SK-N-SH (cell line): ENCODE measurements around the gene CCND2. TPM values are rescaled to one million over a fixed set of nuclear protein-coding genes. Genes with fewer than 3 reads are reported as not detected.

Experiments
- CTCF ChIA-PET: fragments of 300-600, 350-600 bp; formaldehyde crosslinking; extraction: SDS; loops from one replicate; lab custom pipeline; 2021; lab: Yijun Ruan, JAX
- POLR2A ChIA-PET: fragments of 350-600 bp; sonication (Branson Sonifier 250); formaldehyde crosslinking; extraction: SDS; loops from one replicate; lab custom pipeline; 2020; ENCODE audit warnings: antibody characterized with exemption, inconsistent platforms; lab: Yijun Ruan, JAX
- DNase-seq: peaks from one replicate; pipeline ENCODE4 v3.0.0; 2012
- H2AFZ ChIP-seq: fragments of 200-600 bp; sonication (generic); 2 replicates; pipeline ENCODE4 v1.8.1; 2016; ENCODE audit warnings: antibody characterized with exemption, mild to moderate bottlenecking, low read depth
- H3F3A ChIP-seq: fragments of 200-600 bp; sonication (generic); replicated peaks from 2 replicates; pipeline ENCODE3; 2016; ENCODE audit warnings: antibody characterized with exemption, mild to moderate bottlenecking; ENCODE audit not compliant: insufficient read depth
- H3K27ac ChIP-seq, 2 experiments: fragments of 200-500 bp in 1 of 2; fragments of 200-600 bp in 1 of 2; sonication (Bioruptor generic) in 1 of 2; sonication (generic), shearing (Covaris generic) in 1 of 2; 2 replicates each; pipeline versions ENCODE4 v1.5.1 to v1.6.1; 2014 to 2016; ENCODE audit warnings: low read depth in 2 of 2, inconsistent platforms in 1 of 2, low read length in 1 of 2, mild to moderate bottlenecking in 1 of 2, mixed read lengths in 1 of 2
- H3K27me3 ChIP-seq: fragments of 200-600 bp; sonication (generic), shearing (Covaris generic); 2 replicates; pipeline ENCODE4 v1.6.1; 2016; ENCODE audit warnings: mixed run types; ENCODE audit not compliant: insufficient read depth
- H3K36me3 ChIP-seq, 2 experiments: fragments of 200-500 bp in 1 of 2; fragments of 200-600 bp in 1 of 2; sonication (Bioruptor generic) in 1 of 2; sonication (generic) in 1 of 2; replicated peaks in 1 of 2; 2 replicates each; pipeline versions ENCODE3 to v1.5.1; 2014 to 2016; ENCODE audit warnings: low read length in 1 of 2, mild to moderate bottlenecking in 1 of 2; ENCODE audit not compliant: insufficient read depth in 2 of 2, control insufficient read depth in 1 of 2
- H3K4me1 ChIP-seq, 2 experiments: fragments of 200-500 bp in 1 of 2; fragments of 200-600 bp in 1 of 2; sonication (Bioruptor generic) in 1 of 2; sonication (generic), shearing (Covaris generic) in 1 of 2; 2 replicates each; pipeline versions ENCODE4 v1.5.1 to v1.6.1; 2014 to 2016; ENCODE audit warnings: low read depth in 1 of 2, low read length in 1 of 2, mixed run types in 1 of 2; ENCODE audit not compliant: insufficient read depth in 2 of 2, control insufficient read depth in 1 of 2
- H3K4me2 ChIP-seq: fragments of 200-600 bp; sonication (generic), shearing (Covaris generic); 2 replicates; pipeline ENCODE4 v1.6.1; 2017; ENCODE audit warnings: mixed run types
- H3K4me3 ChIP-seq, 2 experiments: fragments of 200-500 bp in 1 of 2; fragments of 200-600 bp in 1 of 2; sonication (Bioruptor generic) in 1 of 2; sonication (generic), shearing (Covaris generic) in 1 of 2; 2 replicates each; pipeline versions ENCODE4 v1.5.1 to v1.8.1; 2014 to 2016; ENCODE audit warnings: low read depth in 2 of 2, inconsistent platforms in 1 of 2, low read length in 1 of 2, mild to moderate bottlenecking in 1 of 2, mixed read lengths in 1 of 2, moderate library complexity in 1 of 2
- H3K79me2 ChIP-seq: fragments of 200-600 bp; sonication (generic); 2 replicates; pipeline ENCODE4 v1.8.1; 2017; ENCODE audit warnings: mild to moderate bottlenecking; ENCODE audit not compliant: insufficient read depth
- H3K9ac ChIP-seq: fragments of 200-600 bp; sonication (generic); 2 replicates; pipeline ENCODE4 v1.6.1; 2017; ENCODE audit warnings: mixed run types
- H3K9me2 ChIP-seq: fragments of 200-600 bp; sonication (generic); 2 replicates; pipeline ENCODE4 v1.6.1; 2017; ENCODE audit warnings: mixed run types
- H3K9me3 ChIP-seq: fragments of 200-600 bp; sonication (generic); 2 replicates; pipeline ENCODE4 v1.6.1; 2017; ENCODE audit warnings: mixed run types, mild to moderate bottlenecking, moderate library complexity
- H4K20me1 ChIP-seq: fragments of 200-600 bp; sonication (generic); 2 replicates; pipeline ENCODE4 v1.6.1; 2017; ENCODE audit warnings: mild to moderate bottlenecking, mixed run types; ENCODE audit not compliant: insufficient read depth
- CHD2 ChIP-seq: fragments of 150-350 bp; IDR thresholded peaks from 2 replicates; pipeline ENCODE4 v1.6.1; 2018; ENCODE audit warnings: low read length; ENCODE audit not compliant: partially characterized antibody
- FOXJ3 ChIP-seq: sonication (generic); formaldehyde crosslinking; IDR thresholded peaks from 2 replicates; pipeline ENCODE4 v1.5.1; 2020; ENCODE audit warnings: mild to moderate bottlenecking, missing genetic modification reagents
- IRF3 ChIP-seq: fragments of 150-350 bp; IDR thresholded peaks from 2 replicates; pipeline ENCODE4 v1.6.1; 2016; ENCODE audit warnings: mild to moderate bottlenecking, low read depth, low read length
- MAX ChIP-seq: IDR thresholded peaks from 2 replicates; pipeline ENCODE4 v1.4.0; 2012; ENCODE audit warnings: low read depth
- POLR2AphosphoS5 ChIP-seq: IDR thresholded peaks from 2 replicates; pipeline ENCODE4 v1.6.1; 2012; ENCODE audit warnings: low read depth, low read length
- REST ChIP-seq: IDR thresholded peaks from 2 replicates; pipeline ENCODE4 v1.6.1; 2012; ENCODE audit warnings: mild to moderate bottlenecking, low read depth, low read length, moderate library complexity
- SIN3A ChIP-seq: IDR thresholded peaks from 2 replicates; pipeline ENCODE4 v1.6.1; 2012; ENCODE audit warnings: low read depth, mild to moderate bottlenecking, low read length, moderate library complexity, borderline replicate concordance
- SMC3 ChIP-seq: IDR thresholded peaks from 2 replicates; pipeline ENCODE4 v1.6.1; 2012; ENCODE audit warnings: low read depth, low read length, improper control_type of control experiment
- TCF12 ChIP-seq: IDR thresholded peaks from 2 replicates; pipeline ENCODE4 v1.4.0; 2012
- YY1 ChIP-seq: IDR thresholded peaks from 2 replicates; pipeline ENCODE4 v1.4.0; 2012; ENCODE audit warnings: low read depth, mild to moderate bottlenecking
- WGBS: methylation state at CpG from one replicate; pipeline ENCODE4 v1.1.6; 2017; ENCODE audit warnings: low lambda C conversion rate; 5-methylcytosine and 5-hydroxymethylcytosine counted together
- polyA plus RNA-seq, 3 experiments: library from polyadenylated mRNA; depleted of rRNA; stranded (reverse); fragments of >200 nt; gene quantifications; 2 replicates each; pipeline ENCODE4 v1.2.3, GENCODE V29; 2012
- TF ChIP-seq, protein P1 (sequence below): fragments of 150-350 bp; IDR thresholded peaks from 2 replicates; pipeline ENCODE4 v1.6.1; 2017; ENCODE audit warnings: antibody characterized with exemption, low read length, low read depth, borderline replicate concordance
- TF ChIP-seq, protein P2 (sequence below): IDR thresholded peaks from 2 replicates; pipeline ENCODE4; 2012

The CCND2 gene
- polyA plus RNA-seq, 1 of the 3 experiments (the other 2 are of a cell fraction) = not detected

GRCh38 chr12:4281173-4281654, 7.7 kb downstream of the CCND2 start:
- Histone ChIP-seq H3K9ac (no peak overlapping the region), H3K79me2 (no peaks in the 10 kb centered on the region), H3K4me1 (no peaks in the 10 kb centered on the region; a peak in 1 of 4 replicates), H3K9me3 (no peaks in the 10 kb centered on the region), H4K20me1 (no peaks in the 10 kb centered on the region), H3K27me3 (peaks cover 93% of the 10 kb centered on the region), H2AFZ (no peak overlapping the region), H3F3A (peaks cover 4% of the 10 kb centered on the region), H3K9me2 (no peaks in the 10 kb centered on the region), H3K4me2 (no peak overlapping the region), H3K27ac (no peak overlapping the region), H3K4me3 (no peak overlapping the region), H3K36me3 (no peaks in the 10 kb centered on the region)
- 49% methylated on average over 16 of the region's 16 CpGs for WGBS
- POLR2A ChIA-PET = no interaction called here
- DNase-seq = no peak
- no peak for TF ChIP-seq POLR2AphosphoS5
- no peak for TF ChIP-seq FOXJ3 (CRISPR knock-in tag)
- CTCF ChIA-PET = interaction anchor here (1.6 kb wide), 1 partner anchor 26 kb away, joined by 6 read pairs; no protein-coding TSS in a partner anchor

- POLR2A ChIA-PET = no interaction called here
Measured at GRCh38 chr12:4282103-4282891, 8.7 kb downstream of the CCND2 start.

More at GRCh38 chr12:4282103-4282891, 8.7 kb downstream of the CCND2 start:
- Histone ChIP-seq H3K36me3 (no peaks in the 10 kb centered on the region), H3K9me2 (no peaks in the 10 kb centered on the region), H3K27ac (no peak overlapping the region), H3K4me2 (no peak overlapping the region), H3K4me3 (no peak overlapping the region), H3F3A (no peaks in the 10 kb centered on the region), H3K4me1 (no peaks in the 10 kb centered on the region; a peak in 1 of 4 replicates), H3K79me2 (no peaks in the 10 kb centered on the region), H3K9ac (no peak overlapping the region), H3K27me3 (peaks cover 94% of the 10 kb centered on the region), H2AFZ (no peak overlapping the region), H4K20me1 (no peaks in the 10 kb centered on the region), H3K9me3 (no peaks in the 10 kb centered on the region)
- no peak for DNase-seq
- 10% methylated on average over 12 of the region's 16 CpGs for WGBS
- TF ChIP-seq REST (no peak), TCF12 (no peak), IRF3 (no peak), SMC3 (no peak), CHD2 (no peak), SIN3A (no peak), MAX (no peak), YY1 (no peak)
- TF ChIP-seq, protein P1, sequence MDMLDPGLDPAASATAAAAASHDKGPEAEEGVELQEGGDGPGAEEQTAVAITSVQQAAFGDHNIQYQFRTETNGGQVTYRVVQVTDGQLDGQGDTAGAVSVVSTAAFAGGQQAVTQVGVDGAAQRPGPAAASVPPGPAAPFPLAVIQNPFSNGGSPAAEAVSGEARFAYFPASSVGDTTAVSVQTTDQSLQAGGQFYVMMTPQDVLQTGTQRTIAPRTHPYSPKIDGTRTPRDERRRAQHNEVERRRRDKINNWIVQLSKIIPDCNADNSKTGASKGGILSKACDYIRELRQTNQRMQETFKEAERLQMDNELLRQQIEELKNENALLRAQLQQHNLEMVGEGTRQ = no peak
- TF ChIP-seq, protein P2, sequence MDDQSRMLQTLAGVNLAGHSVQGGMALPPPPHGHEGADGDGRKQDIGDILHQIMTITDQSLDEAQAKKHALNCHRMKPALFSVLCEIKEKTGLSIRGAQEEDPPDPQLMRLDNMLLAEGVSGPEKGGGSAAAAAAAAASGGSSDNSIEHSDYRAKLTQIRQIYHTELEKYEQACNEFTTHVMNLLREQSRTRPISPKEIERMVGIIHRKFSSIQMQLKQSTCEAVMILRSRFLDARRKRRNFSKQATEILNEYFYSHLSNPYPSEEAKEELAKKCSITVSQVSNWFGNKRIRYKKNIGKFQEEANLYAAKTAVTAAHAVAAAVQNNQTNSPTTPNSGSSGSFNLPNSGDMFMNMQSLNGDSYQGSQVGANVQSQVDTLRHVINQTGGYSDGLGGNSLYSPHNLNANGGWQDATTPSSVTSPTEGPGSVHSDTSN = no peak
- CTCF ChIA-PET = interaction anchor here (1.0 to 1.9 kb wide), 3 partner anchors 14 to 397 kb away, joined by 3 to 6 read pairs (median 6); no protein-coding TSS in a partner anchor
